ENCODE measurements around the gene GNA15.
"Not testable (repeated sequence)": the region's sequence is repeated elsewhere in the genome, so short reads cannot be mapped to it uniquely, and the experiment has no call there.

Gene GNA15, protein sequence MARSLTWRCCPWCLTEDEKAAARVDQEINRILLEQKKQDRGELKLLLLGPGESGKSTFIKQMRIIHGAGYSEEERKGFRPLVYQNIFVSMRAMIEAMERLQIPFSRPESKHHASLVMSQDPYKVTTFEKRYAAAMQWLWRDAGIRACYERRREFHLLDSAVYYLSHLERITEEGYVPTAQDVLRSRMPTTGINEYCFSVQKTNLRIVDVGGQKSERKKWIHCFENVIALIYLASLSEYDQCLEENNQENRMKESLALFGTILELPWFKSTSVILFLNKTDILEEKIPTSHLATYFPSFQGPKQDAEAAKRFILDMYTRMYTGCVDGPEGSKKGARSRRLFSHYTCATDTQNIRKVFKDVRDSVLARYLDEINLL

DNA sequence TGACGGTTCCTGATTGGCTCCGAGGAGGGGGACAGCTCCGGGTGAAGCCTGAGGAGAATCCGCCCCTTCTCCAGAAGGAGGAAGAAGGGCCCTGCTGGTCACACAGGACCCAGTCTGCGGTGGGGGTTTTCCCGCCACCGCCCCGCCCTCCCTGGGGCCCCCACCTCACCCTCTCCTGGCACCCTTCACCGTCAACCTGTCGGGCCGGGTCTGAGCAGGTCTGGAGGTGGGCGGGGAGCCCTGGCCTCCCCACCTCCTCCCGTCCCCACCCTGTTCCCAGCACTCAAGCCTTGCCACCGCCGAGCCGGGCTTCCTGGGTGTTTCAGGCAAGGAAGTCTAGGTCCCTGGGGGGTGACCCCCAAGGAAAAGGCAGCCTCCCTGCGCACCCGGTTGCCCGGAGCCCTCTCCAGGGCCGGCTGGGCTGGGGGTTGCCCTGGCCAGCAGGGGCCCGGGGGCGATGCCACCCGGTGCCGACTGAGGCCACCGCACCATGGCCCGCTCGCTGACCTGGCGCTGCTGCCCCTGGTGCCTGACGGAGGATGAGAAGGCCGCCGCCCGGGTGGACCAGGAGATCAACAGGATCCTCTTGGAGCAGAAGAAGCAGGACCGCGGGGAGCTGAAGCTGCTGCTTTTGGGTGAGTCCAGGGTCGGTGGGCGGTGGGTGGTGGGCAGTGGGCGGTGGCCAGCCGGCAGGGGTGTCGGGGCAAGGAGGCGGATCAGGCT lies at the start of gene GNA15:
TSS of gene GNA15 (plus strand) at position 73 of the 723 bp plus-strand sequence. CDS start at position 491, 418 bp downstream.
- peak in 1 of 2 donors; percentile 34 for DNase-seq (ENCODE audit: low read depth in 2 of 2)

DNA sequence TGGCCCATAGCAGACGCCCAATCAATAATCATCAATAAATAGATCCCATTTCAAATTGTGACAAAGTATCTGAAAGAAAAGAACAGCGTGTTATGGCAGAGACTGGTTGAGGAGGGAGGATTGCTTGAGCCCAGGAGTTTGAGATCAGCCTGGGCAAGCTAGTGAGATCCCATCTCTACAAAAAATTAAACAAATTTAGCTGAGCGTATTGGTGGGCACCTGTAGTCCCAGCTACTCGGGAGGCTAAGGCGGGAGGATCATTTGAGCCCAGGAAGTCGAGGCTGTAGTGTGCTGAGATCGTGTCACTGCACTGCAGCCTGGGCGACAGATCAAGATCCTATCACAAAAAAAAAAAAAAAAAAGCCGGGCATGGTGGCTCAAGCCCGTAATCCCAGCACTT lies 48.1 kb upstream of the GNA15 start:
- DNase-seq (ENCODE audit: low read depth in 2 of 2): no peak

DNA sequence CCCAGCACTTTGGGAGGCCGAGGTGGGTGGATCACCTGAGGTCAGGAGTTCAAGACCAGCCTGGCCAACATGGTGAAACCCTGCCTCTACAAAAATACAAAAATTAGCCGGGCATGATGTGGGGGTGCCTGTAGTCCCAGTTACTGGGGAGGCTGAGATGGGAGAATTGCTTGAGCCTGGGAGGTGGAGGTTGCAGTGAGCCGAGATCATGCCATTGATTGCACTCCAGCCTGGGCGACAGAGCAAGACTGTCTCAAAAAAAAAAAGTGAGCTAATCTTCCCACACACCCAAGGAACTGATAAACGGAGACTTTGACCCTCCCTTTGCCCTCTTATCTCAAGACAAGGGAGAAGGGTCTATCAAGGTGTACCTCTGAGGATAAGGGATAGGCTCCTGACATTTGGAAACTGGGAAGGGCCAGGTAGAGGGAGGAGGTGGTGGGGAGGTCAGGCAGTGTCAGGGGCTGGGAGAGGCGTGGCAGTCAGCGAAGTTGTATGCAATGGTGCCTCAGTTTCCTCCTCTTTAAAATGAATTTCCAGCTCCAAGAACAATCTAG lies 46.5 kb upstream of the GNA15 start:
- DNase-seq (ENCODE audit: low read depth in 2 of 2): not testable (repeated sequence)

DNA sequence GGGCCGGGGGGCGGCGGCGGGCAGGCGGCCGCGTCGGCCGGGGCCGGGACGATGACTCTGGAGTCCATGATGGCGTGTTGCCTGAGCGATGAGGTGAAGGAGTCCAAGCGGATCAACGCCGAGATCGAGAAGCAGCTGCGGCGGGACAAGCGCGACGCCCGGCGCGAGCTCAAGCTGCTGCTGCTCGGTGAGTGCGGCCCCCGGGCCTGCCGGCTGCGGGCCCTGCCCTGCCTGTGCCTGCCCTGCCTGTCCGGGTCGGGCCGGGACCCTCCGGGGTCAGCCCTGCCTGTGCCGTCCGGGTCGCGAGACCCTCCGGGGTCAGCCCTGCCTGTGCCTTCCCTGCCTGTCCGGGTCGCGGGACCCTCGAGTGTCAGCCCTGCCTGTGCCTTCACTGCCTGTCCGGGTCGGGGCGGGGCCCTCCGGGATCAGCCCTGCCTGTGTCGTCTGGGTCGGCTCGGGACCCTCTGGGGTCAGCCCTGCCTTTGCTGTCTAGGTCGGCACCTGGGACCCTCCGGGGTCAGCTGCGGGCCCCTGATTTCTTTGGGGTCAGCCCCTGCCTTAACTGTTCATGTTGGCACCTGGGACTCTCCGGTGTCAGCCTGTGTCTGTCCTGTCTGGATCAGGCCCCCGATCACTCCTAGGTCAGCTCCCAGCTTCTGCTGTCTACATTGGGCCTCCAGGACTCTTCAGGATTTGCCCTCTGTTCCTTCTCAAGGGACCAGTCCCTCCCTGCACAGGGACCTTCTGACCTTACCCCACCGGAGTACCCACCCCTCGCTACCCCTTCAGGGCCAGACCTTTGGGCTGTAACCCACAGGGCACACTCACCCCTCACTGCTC lies 41.0 kb upstream of the GNA15 start:
- DNase-seq (ENCODE audit: low read depth in 2 of 2): no peak

DNA sequence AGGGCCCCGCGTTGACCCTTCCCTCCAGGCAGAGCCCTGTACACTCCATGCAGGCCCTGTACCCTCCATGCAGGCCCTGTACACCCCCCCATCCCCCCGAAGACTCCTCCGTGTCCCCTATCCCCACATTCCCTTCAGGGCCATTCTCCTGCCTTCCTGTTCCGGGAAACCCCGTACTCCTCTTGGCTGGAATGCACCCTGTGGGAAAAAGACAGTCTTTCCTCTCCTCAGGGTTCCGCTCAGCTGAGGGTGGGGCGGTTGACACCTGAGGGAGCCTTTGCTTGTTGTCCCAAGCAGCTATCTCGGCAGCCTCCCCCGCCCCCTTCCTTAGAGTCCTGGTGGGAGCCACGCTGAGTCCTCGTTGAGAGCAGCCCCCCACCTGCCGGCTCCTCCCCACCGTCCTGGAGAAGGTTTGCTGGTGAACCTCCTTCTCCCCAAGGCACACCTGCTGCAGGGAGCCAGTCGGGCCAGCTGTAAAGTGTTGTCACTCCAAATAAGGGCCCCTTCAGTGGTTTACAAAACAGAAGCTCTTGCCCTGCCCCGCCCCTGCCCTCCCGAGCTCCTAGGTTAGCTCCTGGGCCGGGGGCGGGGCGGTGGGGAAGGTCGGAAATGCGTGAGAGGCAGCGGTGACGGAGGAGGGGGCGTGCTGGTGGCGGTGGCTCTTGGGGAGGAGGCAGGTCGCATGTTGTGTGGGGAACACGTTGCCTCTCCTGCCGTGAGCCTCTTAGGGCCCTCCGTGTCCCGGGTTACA lies 40.2 kb upstream of the GNA15 start:
- peak in 1 of 2 donors; percentile 23 for DNase-seq (ENCODE audit: low read depth in 2 of 2)

DNA sequence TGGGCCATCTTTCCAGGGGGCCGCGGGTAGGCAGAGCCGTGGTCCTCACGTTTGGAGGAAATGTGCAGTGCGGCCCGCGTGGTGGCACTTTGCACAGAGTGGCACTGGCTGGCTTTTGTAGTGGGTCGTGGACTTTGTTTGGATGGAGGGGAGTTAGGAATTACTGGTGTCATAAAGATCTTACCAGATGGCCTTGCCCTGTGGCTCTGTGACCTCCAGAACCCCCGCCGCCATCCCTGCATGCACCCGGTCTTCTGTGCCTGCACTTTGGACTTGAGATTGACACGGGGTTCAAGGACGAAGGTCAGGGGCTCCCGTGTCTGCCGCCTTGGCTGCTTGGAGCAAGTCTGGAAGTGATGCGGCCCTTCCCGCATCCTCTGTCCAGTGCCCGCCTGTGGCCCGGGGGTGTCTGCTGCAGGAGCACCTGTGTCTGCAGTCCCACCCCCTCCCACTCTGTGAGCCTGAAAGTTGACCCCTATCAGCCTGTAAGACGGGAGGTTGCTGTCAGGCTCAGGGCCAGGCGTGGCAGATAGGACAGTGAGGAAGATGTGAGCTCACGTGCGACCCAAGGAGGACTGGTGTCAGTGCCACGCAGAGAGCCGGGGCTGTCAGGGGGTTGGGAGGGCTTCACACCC lies 39.4 kb upstream of the GNA15 start:
- no peak for DNase-seq (ENCODE audit: low read depth in 2 of 2)

DNA sequence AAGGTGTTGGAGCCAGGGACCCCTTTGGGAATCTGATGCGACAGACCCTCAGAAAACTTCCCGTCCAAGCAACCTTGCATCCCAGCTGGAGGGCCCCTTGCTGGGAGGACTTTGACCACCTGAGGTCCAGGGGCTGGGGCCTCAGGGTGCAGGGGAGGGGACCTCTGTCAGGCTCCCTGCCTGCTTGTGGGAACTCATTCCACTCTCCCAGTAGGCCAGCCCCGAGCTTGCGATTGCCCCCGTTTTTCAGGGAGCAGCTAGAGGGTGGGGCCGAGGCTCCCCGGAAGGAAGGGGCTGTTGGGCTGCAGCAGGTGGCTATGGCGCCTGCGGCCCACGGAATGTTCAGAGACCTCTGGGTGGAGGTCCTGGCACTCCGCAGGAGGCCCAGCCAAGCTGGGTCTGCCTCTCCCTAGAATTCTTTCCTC lies 38.9 kb upstream of the GNA15 start:
- DNase-seq (ENCODE audit: low read depth in 2 of 2): no peak

DNA sequence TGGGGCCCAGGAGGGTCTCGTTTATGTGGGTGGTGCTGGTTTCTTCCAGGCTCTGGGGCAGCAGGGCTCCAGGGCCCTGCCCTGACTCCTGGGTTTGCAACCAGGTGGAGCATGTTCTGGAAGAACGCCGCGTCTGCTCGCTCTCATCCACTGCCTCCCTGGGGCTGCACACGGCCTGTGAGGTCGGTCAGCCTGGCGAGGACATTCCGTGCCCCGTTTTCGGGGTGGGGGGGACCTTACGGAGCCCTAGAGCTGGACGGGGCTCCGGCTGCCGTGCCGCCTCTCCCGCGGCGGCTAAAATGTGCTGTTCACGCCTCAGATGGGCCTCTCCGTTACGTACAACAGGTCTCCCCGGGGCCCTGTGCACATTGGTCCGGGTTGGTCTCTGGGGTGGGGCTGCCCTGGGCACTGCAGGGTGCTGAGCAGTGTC lies 38.4 kb upstream of the GNA15 start:
- no peak for DNase-seq (ENCODE audit: low read depth in 2 of 2)

DNA sequence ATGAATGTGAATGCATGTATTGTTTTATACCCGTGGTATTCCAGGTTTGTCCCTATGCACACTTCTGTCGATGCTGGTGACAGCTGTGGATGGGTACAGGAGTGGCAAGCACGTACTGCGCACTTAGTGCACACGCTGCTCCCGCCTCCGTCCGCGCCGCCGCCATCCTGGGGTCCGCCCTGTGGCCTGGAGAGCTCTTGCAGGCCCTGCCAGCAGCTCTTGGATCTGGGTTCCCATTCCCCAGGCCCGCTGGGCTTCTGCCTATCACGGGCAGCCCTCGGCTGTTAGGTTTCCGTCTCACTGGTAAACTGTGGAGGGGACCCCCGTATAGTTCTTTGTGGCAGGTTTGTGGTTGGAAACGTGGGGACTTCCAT lies 37.7 kb upstream of the GNA15 start:
- DNase-seq (ENCODE audit: low read depth in 2 of 2): no peak

DNA sequence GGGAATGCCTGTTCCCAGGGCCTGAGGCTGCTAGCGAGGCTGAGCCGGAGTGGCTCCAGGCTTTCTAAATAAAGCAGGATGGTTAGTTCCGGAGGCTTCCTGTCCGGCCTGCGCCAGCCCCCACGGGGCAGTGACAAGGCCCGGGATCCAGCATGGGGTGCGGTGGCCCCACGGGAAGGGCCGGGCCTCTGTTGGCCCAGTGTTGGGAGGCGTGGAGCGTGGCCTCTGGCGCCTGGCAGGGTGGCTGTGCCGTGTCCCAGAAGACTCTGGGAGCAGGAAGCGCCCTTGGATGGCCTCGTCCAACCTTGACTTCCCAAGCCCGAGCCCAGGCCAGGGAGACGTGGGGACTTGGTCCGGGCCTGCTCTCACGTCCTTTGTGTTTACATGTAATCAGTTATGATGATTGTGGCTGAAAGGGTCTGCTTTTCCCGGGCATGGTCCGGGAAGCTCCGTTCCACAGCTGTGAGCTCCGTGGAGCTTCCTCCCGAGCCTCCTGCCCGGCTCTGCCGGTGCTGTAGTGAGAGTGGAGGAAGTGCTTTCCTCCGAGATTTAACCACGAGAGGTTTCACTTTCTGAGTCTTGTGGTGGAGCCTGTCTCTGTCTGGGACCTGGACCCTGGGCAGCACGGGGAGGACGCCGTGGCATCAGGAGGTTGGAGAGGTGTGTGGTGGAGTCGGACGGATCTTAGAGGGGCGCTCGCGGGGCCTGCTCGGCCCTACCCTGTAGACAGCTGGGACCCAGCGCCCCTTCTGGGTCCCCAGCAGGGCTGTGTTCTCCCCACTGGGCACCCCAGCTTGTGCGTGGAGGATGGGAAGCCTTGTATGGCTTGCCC lies 37.1 kb upstream of the GNA15 start:
- DNase-seq (ENCODE audit: low read depth in 2 of 2): no peak

DNA sequence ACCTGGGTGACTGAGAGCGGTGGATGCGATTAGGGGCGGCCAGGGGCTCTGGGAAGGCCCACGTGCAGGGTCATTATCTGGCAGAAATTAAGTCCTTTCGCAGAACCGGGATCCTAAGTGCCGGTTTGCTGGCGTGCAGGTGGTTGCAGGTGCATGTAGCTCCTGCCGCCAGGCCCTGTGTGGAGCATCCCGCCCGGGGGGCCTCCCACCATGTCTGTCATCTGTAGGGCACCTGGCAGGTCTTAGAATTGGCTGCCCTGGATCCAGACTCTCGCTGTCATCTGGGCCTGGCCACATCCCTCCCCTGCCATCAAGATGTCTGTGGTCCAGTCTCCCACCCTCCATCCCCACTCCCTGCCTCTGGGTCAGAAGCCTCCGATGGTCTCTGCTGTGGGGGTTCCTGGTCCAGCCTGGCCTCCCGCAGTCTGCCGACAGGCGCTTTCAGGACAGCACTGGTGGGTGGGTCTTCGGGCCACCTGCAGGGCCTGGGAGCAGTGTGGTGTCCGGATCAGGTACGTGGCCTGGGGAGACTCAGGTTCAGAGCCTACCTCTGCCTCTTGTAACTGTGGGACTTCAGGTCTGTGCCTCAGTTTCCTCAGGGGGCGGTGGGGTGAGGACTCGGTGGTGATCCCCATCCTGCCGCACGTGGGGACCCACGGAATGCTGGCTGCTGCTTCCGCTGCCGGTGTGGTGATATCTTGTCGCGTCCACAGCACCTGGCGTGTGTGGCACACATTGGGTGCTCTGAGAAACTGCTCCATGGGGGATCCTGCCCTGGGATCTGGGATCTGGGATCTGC lies 36.3 kb upstream of the GNA15 start:
- no peak for DNase-seq (ENCODE audit: low read depth in 2 of 2)

DNA sequence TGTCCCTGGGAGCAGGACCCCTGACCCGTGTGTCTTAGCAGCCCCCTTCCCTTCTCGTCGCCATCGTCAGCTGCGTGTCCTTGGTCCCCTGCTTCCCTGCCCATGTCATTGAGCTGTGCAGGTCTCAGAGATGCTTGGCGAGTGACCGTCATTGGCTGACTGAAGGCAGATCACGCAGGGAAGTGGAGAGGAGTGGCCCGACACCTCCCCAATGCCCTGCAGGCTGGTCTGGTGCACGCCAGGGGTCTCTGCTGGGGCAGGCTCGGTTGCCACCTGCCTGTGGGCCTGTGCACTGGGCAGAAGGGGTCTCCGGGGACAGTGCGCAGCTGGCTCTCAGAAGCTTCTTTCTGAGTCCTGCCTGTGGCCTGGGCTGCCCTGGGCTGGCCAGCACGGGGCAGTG lies 35.5 kb upstream of the GNA15 start:
- no peak for DNase-seq (ENCODE audit: low read depth in 2 of 2)

DNA sequence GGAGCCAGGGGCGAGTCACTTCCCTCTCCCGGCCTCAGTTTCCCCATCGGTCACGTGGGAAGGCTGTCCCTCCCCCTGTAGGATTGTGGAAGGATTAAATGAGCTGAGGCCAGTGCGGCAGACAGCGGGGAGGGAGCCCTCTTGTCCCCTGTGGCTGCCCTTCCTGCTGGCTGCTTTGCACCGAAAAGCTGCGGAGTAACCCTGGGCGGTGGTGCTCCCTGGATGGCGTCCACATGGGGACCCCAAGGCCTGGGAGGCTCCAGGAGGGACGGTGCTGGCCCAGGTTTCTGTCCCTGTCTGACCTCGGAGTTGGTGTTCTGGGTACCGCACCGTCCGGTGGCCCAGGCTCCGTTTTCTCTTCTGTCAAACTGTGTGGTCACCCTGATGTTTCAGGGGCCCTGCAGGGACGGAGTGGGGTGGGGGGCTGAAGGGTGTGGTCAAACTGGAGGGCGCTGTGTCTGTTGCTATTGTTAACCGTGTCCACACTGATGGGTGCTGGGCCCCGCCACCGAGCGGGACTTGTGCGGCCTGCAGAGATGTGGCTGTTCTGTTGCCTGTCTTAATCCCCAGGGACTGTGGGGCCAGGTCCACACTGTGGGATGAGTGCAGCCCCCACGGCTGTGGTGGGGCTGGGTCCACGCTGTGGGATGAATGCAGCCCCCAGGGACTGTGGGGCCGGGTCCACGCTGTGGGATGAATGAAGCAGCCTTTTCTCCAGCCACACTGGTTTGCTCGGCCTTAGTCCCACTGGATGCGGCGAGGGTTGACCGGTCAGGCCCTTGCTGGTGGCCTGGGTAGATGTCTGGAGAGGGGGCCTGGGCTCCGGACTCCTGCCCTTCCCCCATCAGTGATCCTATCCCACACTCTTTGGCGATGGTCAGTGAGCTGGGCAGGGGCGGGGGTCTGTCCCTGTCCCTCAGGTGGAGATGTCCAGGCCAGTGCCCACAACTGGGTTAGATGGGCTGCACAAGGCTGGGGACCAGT lies 34.8 kb upstream of the GNA15 start:
- DNase-seq (ENCODE audit: low read depth in 2 of 2): no peak

DNA sequence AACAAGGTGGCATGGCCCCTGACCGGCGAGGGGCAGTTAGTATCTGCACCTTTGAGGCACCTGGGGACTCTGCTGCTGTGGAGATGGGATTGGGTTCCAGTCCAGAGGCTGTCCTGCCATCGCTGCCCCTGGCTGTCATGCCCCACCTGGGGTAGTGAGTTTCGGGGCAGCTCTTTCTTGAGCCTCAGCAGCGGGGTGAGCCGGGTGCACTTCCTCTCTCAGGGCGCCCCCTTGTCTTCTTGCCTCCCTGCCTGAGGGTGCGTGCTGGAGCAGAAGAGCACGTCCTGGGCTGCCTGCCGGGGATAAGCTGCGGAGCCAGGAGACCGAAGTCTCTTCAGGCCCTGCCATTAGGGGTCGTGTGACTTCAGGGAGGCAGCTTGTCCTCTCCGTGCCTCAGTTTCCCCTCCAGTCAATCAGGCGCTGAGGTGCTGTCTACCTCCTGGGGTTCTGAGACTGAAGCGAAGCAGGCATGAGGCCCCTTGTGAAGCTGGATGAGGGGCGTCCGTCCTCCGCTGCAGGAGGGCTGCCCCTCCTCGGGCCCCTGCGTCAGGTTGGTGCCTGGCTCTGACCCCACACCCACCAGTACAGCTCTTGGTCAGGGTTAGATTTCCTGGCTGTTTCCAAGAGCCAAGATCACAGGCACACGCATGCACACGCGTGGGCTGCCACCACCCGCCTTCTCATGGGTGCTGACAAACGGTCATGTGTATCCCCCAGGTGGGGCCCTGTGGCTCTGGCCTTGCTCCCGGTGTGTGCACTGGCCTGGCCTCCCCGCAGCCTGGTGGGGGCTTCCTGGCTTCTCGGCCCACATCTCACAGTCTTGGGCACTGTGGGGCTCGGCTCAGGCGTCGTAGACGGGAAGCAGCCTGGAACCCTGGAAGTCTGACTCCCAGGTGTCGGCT lies 33.3 kb upstream of the GNA15 start:
- no peak for DNase-seq (ENCODE audit: low read depth in 2 of 2)

DNA sequence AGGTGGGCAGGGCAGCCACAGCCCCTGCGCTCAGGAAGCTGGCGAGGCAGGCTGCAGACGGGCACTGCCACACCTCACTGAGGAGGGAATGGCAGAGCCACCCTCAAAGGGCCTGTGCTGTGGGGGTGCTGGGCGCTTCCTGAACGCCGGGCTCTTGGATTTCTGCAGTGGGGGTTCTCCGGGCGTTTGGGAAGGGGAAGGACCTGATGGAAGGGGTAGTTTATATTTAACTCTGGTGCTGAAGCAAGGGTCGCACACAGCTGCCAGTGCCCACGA lies 31.2 kb upstream of the GNA15 start:
- DNase-seq (ENCODE audit: low read depth in 2 of 2): no peak

DNA sequence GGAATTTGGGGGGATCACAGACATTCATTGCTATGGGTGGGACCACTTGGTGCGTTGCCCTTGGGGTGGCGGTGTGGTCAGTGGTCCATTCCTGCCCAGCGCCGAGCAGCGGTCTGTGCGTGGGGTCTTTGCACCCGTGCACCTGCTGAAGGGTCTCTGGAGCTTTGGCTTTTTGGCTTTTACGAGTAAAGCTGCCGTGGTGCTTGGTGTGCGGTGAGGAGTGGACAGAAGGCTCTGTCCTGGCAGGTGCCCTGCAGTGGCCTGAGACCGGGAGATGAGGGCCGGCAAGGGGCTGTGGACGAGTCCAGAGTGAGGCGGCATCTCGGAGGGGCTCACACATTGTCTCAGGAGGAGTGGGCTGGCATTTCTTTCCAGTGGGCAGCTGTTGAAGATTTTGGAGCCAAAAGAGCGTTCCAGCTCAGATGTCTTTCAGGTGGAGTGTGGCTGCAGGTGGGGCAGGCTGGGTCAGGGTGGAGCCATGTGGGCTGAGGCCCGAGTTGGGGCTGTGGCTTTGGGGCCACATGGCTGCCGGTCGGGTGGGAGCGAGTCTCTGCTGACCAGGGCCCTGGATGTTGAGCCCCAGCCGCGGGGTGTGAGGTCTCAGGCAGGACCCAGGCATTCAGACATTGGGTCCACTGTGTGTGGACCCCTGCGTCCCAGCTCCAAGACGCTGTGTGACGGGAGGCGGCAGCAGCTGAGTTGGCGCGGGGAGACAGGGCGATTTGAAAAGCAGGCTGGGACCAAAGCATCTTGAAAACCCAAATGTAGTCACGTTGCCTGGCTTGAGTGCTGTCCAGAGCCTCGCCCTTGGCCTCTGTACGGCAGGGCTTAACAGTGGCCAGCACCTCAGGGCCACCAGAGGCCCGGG lies 30.0 kb upstream of the GNA15 start:
- no peak for DNase-seq (ENCODE audit: low read depth in 2 of 2)
